ENCODE data around the gene LEP. TPM values are rescaled to one million over a fixed set of nuclear protein-coding genes. Genes with fewer than 3 reads are reported as not detected.
"Not testable (repeated sequence)": the region's sequence is repeated elsewhere in the genome, so short reads cannot be mapped to it uniquely, and the experiment has no call there.

Gene LEP
- polyA plus RNA-seq, 5 donors = 0.04 to 0.07 (median 0.06) TPM; not detected in 1

- DNase-seq = no peak
These were observed 30.2 kb upstream of the LEP start for GRCh38 chr7:128210590-128211570.

GRCh38 chr7:128211626-128212025, 29.5 kb upstream of the LEP start:
- no peak for DNase-seq

DNA sequence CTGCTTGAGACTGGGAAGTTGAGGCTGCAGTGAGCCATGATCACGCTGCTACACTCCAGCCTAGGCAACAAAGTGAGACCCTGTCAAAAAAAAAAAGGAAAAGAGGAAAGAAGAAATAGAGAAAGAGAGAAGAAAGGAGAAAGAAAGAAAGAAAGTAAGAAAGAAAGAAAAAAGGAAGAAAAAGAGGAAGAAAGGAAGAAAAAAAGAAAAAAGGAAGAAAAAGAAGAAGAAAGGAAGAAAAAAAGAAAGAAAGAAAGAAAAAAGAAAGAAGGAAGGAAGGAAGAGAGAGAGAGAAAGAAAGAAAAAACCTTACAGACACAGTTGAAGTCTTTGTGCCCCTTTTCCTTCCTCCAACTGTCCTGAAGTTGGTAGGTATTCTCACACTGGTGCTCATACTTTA, 26.6 kb upstream of the LEP start:
- no peak for DNase-seq

- DNase-seq = no peak
These were observed 25.8 kb upstream of the LEP start for GRCh38 chr7:128215281-128215680.

DNA sequence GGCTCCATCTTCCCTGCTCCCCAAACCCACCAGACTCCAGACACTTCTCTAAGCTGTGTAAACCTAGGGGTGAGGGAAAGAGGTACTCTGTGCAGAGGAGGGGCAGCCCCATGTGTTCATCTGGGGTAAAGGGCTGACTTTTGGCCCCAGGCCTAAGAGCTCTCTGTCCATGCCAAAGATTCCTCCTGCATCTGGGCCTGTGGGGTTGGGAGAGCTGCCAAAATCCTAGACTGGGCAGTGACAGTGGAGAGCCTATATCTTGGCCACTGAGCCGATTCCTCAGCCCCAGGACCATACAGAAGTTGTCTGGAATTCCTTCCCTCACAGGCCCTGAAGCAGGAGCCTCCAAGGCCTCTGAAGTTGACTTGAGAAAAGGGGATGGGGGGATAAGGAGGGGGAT, 25.3 kb upstream of the LEP start:
- DNase-seq = peak in 1 of 2 donors; percentile 9

DNA sequence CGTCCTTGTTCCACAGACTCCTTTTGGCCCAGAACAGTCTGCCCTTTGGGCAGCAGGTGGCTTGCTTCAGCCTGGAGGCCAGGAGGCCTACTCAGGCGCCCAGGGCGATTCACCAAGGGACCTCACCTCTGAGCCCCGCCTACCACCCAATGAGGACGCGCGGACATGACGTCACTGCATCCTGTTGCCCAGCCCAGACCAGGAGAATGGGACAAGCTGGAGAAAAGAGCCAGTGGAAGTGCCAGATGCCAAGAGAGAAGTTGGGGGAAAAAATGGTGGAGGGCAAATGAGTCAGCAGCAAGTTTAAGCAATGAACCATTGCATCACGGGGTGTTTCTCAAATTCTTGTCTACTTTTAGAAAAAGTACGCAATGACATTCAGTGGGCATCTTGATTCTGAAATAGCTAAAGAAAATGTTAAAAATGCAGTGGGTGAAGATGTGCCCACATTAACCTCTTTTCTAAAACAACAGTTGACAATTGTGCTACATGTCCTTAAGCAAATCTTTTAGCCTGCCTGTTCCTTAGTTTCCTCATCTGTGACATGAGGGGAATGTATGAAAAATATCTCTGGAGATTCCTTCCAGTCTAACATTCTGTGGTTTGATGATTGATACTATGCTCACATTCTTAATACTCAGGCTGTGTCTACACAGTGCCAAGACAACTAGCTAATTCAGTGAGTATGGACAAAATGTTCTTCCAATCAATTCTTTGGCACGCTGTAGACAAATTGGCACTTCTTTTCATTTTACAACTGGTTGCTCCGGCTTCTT, 23.9 kb upstream of the LEP start:
- DNase-seq = no peak

- DNase-seq = no peak
These were observed 23.0 kb upstream of the LEP start for GRCh38 chr7:128217967-128218652.

GRCh38 chr7:128219636-128220035, 21.4 kb upstream of the LEP start:
- DNase-seq = no peak

GRCh38 chr7:128221929-128222403, 19.1 kb upstream of the LEP start:
- DNase-seq = no peak

GRCh38 chr7:128226132-128226980, 14.7 kb upstream of the LEP start:
- no peak for DNase-seq

DNA sequence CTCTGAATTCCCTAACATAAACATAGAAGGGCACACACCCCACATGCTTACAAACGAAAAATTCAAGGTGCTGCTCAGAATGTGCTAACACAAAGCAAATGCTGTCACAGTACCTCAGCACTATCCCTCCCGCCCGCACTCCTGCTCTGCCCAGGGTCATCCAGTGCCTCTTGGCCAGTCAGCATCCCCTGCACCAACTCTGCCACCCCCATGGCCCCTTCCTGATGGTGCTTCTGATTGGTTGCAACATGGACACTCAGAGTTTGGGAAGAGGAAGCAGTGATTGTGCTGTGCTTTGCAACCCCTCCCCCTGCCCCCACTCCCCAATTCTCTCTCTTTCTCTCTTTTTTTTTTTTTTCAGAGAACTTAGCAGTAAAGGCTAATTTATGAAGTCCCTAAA, 13.8 kb upstream of the LEP start:
- no peak for DNase-seq

GRCh38 chr7:128231021-128231420, 10.1 kb upstream of the LEP start:
- DNase-seq = no peak

DNA sequence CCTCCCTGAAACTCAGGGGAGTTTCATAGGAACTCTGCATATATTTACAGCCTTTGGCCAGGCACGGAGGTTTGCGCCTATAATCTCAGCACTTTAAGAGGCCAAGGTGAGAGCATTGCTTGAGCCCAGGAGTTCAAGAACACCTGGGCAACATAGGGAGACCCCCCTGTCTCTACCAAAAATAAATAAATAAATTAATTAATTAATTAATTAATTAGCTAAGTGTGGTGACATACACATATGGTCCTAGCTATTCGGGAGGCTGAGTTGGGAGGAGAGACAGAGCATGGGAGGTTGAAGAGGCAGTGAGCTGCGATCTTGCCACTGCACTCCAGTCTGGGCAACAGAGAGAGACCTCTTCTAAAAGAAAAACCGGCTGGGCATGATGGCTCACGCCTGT, 9.4 kb upstream of the LEP start:
- DNase-seq = no peak

GRCh38 chr7:128233471-128233870, 7.6 kb upstream of the LEP start:
- DNase-seq = no peak

GRCh38 chr7:128234476-128235026, 6.5 kb upstream of the LEP start:
- DNase-seq = no peak

DNA sequence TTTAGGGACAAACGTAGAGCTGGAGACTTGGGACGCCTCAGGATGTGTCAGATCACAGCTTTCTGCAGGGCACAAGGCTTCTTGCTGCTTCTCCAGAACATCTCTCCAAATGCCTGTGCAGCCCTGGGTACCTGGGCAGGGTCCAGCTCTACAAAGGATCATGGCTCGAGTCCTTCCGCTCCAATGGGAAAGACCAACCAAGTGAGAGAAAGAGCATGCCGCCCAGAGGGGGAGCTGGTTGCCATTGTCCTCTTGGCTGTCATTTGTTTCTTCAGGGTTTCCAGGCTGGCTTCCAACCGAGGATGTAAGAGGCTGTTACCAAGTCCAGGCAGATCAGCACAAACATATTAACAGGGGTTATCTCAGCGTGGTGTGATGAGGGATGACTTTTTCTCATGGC, 5.6 kb upstream of the LEP start:
- no peak for DNase-seq

DNA sequence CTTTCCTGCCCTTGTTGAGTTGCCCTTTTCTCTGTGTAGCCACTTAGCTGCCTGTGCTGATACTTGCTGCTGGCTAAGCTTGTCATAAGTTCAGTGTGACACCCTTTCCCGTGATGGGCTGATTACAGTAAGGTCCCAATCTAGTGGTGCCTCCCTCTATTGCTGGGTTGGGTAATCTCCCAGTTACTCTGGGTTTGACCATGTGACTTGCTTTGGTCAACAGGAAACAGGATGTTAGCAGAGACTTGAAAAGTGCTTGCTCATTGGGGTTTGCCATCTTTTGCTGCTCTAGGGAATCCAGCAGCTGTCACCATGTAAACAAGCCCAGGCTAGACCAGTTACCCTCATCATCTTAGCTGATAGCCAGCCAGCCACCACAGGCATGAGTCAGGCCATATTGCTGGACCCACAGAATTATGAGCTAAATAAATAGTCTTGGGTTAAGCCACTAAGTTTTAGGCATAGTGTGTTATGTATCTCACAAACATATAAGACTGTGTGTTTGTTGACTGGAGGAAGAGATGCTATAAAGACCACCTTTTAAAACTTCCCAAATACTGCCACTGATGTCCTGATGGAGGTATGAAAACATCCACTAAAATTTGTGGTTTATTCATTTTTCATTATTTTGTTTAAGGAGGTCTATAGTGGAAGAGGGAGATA, 4.0 kb upstream of the LEP start:
- DNase-seq = no peak

GRCh38 chr7:128239146-128239545, 1.9 kb upstream of the LEP start:
- DNase-seq = not testable (repeated sequence)

GRCh38 chr7:128242661-128243060, 1.6 kb downstream of the LEP start:
- no peak for DNase-seq

GRCh38 chr7:128243273-128243672, 2.2 kb downstream of the LEP start:
- no peak for DNase-seq

Data from right lung (tissue), 5 donors.